PC-3 (cell line): ENCODE measurements around the gene PEPD.

ENCODE experiments used
- CTCF ChIP-seq: fragments of 300-600 bp; sonication (generic); conservative IDR thresholded peaks from 2 replicates; pipeline ENCODE4 v1.5.1; 2017; ENCODE audit warnings: antibody characterized with exemption, low read depth, mild to moderate bottlenecking, low read length
- EZH2 ChIP-seq: fragments of 300-600 bp; sonication (generic); IDR thresholded peaks from one replicate; pipeline ENCODE4 v1.6.1; 2017; ENCODE audit warnings: antibody characterized with exemption, mild to moderate bottlenecking, low read length; ENCODE audit not compliant: unreplicated experiment

GRCh38 chr19:33557196-33557595 is 35.6 kb upstream of the PEPD start:
- TF ChIP-seq CTCF, result no peak
- no peak for TF ChIP-seq EZH2
